RCC 7860 (cell line): ENCODE data around the gene CCNQ.
A peak's percentile ranks its signal among the peaks of the same experiment; 100 is the strongest.
"Not testable (repeated sequence)": the region's sequence is repeated elsewhere in the genome, so short reads cannot be mapped to it uniquely, and the experiment has no call there.

ENCODE experiments used
- DNase-seq: peaks from one replicate; pipeline ENCODE4 v3.0.0-alpha.2; 2015; ENCODE audit warnings: low spot score
- FAIRE-seq: peaks from 2 replicates; lab custom pipeline; 2012; peaks lifted over from hg19 to GRCh38; lab: Jason Lieb, UNC

CCNQ gene

DNA sequence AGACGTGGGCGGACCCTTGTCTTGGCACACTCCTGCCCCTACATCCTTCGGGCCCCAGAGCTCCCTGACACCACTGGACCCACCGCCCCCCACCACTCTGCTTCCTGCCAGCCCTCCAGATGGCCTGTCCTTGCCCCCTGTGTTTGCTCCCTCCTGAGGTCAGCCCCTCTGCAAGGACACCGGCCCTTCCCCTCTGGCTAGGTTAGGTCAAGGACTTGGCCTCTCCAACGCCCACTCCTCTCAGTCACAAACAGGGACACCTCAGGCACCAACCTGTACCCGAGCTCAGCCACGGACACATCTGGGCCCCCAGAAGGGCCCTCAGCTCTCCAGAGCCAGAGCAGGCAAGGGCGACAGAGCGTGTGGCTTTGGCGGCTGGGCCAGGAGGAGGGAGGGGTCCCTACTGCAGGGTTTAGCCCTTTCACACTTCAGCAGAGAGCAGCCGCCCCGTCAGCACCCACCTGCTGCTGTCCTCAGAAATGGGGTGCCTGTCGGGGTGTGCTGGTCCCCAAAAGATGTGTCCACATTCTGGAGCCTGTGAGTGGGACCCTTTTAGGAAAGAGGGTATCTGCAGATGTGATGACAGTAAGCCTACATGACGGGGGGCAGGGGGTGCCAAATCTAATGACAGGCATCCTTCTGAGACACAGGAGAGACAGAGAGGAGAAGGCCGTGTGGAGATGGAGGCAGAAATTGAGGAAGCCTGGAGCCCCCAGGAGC is 24.5 kb upstream of the CCNQ start:
- DNase-seq (no peak), FAIRE-seq (no peak)

DNA sequence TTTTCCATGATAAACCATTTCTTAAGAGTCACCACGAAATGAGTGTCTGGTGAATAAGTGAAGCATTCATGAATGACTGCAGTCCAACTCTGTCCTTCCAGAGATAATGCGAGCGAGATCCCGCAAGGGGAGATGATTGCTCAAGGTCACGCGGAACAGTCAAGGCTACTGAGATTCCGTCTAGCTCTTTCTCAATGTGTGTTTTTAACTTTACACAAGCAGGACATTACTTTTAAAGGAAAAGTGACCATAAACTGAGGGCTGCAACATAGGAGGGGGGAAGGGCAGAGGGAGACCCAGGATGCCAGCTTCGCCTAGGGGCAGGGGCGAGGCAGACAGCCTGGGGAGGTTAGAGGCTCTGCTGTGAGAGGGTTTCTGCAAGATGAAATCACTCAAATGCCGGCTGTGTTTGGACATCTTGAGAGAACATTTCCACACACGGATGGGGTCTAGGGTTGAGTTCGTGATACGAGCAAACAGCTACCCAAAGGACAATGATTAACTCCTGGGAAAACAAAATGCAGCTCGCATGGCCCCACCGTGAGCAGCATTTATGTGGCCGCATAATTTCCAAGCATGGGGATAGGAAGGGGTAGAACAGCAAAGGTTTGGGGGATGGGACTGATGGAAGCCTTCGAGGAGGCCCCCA is 23.8 kb upstream of the CCNQ start:
- no peak for DNase-seq
- FAIRE-seq: no peak

DNA sequence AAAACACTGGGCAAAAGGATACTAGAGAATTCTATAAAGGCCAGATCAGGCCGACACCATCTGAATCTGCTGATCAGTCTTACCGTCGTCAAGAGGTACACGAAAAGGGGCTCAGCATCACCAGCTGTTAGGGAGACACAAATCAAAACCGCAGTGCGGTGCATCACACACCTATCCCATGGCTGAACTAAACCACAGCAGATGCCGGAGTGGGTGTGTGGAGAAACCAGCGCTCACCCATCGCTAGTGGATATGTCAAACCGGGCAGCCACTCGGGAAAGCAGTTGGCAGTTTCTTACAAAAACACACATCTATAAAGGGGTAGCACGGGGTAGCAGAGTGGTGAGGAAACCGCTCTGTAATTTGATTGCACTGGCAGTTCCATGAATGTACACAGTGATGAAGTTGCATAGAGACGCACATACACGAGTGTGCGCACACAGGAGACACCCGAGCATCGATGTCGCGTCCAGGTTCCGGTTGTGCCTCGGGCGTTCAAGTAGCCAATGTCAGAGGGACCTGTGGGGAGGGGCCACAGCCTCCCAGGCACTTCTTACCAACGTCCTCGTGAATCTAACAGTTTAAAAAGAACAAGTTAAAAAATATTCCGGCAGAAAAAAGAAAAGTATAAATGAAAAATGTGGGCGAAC is 23.1 kb upstream of the CCNQ start:
- DNase-seq (no peak), FAIRE-seq (no peak)

DNA sequence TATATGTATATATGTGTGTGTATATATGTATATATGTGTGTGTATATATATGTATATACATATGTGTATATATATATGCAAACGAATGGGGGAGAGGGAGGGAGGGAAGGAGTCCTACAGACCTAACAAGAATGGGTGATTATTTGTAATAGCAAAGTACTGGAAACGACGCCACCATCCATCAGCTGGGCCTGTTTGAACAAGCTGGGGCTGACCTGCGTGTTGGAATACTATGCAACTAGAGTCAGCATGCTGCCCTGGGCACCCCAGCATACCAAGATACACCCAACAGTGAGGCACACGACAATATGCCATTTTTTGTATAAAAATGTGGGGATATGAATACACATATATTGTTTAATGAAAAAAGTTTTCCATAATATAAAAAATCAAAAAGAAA is 21.6 kb upstream of the CCNQ start:
- FAIRE-seq (no peak), DNase-seq (no peak)

DNA sequence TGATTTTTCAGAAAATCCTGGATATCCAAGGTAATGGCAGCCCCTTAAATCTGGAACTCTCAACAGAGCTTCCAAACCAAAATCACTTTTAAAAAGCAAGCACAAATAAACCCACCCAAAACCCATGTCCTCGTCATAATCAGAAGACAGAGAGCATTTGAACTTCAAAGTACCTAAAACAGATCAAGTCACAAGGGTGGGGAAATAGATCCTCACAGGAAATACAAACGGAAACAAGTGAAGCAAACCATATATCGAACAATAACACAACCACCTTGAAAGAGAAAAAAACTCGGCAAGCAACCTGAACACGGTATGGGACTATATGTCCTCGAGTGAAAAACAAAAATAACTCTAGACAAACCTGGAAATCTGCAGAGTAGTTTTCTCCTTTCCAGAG is 15.9 kb upstream of the CCNQ start:
- no peak for DNase-seq
- no peak for FAIRE-seq

DNA sequence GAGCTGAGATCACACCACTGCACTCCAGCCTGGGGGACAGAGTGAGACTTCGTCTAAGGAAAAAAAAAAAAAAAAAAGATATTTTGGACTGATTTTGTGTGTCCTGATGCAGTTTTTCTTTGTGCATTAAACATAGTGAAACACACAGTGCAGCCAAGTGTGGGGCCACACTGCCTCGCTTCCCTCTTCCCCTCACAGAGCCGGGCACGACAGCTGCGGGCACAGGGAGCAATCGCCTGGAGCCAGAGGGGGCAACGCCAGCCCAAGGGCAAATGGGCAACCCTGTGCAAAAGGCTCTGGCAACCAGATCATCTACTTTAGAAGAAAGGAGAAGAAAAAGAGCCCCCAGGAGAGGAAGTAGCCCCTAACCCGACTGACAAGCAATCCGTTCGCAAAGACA is 13.5 kb upstream of the CCNQ start:
- FAIRE-seq (no peak), DNase-seq (no peak)

DNA sequence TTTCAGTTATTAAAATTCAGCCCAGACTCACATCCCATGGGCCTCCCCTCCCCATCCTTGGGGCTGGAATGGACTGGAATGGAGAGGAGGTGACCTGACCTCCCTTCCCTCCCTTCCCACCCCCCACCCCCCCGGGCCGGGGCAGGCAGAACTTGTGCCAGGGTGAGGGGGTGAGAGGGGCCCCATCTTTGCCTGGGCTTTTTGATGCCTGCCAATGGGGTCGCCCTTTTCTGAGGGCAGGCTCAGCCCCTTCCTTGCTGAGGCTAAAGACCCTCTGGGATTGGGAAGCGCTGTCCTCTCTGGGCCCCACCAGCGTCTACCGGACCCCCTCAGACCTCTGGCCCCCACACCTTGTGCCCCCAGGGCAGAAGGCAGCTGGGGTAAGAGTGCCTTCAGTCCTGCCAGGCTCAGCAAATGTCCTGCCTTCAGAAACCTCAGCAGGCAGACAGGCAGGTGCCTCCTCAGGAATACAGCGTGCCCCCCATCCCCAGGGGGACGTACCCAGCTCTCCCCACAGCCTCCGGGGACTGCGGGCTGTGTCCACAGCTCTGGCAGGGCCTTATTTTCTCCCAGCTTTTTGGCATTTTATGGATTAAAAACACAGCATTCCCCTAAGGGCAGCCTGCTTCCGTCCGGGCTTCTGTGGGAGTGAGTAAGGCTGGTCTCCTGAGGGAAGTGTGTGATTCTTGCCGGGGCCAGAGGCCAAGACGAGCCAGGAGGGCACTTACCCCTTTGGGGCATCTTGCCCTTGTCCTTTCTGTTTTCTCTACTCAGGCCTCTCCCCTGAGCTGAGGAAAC is 12.6 kb upstream of the CCNQ start:
- DNase-seq (no peak), FAIRE-seq (no peak)

DNA sequence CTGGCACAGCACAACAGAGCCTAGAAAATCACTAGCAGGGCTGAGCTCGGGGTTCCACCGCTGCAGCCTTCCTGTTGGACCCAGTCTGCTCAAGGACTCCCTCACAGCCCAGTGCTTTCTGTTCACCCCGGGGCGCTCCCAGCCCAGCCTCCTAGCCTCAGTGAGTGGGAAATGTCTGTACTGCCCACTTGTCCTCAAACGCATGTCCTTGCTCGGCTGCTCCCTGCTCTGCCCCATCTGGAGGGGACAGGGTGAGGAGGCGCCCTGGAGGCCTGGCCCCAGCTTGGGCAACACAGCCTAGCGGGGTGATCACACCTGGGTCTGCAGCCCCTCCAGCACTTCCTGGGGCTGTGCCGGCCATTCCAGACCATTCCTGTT is 11.9 kb upstream of the CCNQ start:
- no peak for DNase-seq
- no peak for FAIRE-seq

DNA sequence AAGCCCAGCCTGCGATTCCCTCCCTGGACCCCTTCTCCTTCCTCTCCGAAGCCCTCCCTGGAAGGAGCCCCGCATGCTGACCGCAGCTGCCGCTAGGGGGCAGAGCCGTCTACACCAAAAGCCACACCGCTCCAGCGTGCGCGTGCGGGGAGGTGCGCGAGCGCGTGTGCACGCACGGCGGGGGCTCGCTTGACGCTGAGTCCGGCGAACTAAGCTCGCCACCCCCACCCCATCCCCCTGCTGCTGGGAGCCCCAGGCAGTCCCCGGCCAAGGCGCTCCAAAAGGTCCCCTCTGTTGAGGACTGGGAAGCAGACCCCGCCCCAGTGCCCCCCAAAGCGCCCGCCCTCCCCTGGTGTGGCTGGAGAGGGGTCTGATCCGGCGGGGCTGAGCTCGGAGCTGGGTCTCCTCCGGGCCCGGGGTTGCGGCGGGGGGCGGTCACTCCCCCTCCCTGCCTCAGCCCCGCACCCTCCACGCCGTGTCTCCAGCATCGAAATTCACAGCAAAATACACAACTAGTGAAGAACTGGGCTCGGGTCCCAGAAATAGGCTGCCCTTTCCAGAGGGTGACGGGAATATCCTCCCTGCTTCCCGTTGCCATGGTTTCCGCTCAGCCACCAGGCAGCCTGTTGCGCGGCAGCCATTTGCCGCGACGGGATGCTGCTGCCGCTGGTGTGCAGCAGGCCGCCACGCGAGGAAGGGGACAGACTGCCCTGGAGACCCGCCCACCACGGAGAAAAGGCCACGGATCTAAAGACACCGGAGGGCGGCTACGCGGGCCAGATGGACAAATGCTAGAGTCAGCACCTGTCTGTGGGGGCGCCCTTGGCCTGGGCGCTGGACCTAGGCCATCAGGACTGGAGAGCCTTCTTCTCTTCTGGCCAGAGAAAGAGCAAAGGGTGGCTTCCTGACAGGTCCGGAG is 11.2 kb upstream of the CCNQ start:
- DNase-seq: peak; percentile 15
- FAIRE-seq: no peak

DNA sequence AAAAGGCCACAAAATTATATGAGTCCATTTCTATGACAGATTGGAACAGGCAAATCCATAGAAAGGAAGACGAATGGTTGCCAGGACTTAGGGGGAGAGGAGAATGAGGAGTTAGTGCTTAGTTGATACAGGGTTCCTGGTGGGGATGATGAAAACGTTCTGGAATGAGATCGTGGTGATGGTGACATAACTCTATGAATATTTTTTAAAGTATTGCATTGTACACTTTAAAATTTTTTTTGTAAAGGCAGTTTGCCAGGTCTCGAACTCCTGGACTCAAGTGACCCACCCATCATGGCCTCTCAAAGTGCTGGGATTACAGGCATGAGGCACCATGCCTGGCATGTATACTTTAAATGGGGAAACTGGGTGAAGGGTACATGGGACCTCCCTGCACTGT is 9.9 kb upstream of the CCNQ start:
- no peak for FAIRE-seq

DNA sequence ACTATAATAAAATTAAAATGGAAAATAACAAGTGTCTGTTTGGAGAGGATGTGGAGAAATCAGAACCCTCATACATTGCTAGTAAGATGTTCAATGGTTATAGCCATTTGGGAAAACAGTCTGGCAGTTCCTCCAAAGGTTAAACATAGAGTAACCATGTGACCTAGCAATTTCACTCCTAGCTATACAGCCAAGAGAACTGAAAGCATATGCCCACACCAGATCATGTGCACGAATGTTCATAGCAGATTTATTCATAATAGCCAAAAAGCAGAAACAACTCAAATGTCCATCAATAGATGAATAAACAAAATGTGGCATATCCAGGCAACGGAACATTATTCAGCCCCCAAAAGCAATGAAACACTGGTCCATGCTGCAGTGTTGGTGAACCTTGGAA is 9.4 kb upstream of the CCNQ start:
- FAIRE-seq: no peak
- DNase-seq: no peak

More for the DNA sequence above, 9.9 kb upstream of the CCNQ start:
- DNase-seq: no peak

DNA sequence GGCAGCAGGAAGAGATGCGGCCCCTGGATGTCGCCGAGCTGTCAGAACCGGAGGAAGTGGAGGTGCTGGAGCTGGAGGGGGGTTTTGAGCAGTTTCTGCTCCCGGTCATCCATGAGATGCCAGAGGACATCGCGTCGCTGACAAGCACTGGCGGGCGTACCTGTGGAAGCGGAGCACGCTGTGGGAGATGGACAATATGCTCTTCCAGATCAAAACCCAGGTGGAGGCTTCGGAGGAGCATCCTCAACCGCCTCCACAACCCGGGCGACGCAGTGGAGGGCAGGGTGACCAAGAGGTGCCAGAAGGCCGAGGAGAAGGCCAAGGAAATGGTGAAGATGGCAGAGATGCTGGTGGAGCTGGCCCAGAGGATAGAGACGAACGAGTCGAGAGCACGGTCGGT is 7.6 kb upstream of the CCNQ start:
- DNase-seq (no peak), FAIRE-seq (no peak)

DNA sequence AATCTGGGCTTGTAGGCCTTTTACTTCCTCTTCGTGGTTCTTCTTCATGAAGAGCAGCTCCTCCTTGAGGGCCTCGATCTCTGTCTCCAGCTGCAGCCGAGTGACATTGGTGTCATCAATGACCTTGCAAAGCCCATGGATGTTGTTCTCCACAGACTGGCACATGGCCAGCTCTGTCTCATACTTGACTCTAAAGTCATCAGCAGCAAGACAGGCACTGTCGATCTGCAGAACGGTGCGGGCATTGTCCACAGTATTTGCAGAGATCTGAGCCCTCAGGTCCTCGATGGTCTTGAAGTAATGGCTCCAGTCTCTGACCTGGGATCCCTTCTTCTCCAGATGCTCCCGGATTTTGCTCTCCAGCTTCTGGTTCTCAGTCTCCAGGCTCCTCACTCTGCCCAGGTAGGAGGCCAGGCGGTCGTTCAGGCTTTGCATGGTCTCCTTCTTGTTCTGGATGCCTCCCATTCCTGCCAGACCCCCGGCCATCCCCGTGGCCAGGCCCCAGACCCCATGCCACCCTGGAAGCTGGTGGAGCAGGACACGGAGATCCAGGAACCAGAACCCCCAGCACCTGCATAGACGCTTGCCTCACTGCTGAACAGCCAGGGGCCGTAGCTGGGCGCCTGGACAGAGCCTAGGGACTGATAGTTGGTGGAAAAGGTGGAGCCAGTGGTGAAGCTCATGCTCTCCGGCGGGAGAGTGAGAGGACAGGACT is 5.9 kb upstream of the CCNQ start:
- DNase-seq, FAIRE-seq: not testable (repeated sequence)

DNA sequence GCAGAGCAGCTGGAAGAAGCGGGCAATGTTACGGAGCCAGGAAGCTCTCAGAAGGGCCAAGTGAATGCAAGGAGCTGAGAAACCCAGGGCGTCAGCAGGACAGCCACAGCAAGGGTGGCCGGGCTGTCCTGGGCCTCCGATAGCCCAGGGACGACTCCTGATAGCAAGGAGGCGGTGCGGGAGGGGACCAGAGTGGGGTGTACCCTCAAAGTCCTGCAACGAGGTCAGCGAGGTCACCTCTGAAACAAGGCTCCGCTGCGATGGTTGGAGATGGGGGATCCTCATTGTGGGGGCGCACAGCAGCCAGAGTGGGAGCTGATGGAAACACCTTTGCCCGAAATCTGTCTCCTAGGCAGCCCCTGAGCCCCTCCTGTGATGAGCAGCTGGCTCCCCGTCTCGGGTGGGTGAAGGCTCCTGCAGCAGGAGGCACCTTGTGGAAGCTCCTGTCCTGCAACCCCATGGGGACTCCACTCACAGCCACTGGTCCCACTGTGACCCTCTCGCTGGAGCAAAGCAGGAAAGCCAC is 4.3 kb upstream of the CCNQ start:
- DNase-seq (no peak), FAIRE-seq (no peak)

DNA sequence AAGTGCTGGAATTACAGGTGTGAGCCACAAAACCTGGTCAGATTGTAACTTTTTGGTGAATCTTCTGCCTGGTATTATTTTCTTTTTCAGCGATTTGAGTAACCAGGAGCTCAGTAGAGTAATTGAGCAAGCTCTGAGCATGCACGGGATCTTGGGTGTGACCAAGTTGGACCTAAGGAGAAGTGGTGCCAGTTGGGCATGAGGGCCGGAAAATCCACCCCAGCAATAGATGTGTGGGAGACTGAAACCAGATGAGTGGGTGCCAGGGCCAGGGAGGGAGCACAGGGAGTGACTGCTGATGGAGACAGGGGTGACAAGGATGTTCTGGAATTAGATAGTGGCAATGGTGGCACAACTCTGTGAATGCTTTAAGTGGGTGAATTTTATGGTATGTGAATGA is 3.7 kb upstream of the CCNQ start:
- DNase-seq: no peak
- no peak for FAIRE-seq

DNA sequence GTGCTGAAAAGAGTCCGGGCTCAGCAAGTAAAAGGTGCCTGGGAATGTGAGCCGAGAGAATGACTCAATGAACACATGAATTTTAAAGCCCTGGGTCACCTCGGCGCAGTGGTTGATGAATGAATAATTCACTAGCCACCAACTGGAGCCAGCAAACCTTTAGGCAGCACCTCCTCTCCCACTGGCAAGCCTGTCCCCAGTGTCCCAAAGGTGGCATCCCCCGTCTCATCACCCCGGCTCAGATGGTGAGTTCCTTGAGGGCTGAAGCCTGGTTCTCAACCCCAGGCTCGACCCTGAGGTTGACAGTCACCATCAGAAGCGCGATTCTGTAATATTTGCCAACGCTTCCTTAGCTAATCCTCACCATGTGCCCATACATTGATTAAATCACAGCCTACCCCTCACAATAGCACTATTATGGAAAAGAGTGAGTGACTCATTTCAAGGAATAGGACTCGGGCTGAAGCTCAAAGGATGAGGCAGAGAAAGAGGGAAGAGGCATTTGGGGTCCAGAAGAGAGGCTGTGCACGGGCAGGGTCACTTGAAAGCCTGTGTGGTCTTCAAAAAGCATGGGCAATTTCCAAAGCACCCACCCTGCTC is 2.7 kb upstream of the CCNQ start:
- FAIRE-seq (no peak), DNase-seq (no peak)

DNA sequence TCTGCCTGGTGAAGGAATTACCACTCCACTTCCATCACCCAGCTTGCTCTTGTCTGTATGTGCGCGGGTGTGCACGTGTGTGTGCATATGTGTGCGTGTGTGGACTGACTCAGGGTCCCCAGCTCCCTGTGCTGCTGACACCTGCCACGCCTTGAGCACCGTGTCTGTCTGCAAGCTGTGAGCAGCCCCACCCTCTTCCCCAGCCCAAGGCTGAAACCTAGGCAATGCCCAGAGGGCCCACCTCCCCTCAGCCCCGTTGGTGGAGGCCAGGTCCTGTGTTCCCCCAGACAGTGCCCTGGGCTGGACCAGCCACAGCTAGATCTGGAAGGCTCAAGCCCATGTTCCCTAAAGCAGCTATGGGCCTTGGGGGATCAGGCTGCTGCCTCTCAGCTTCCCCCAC is 2.0 kb upstream of the CCNQ start:
- FAIRE-seq (no peak), DNase-seq (no peak)

DNA sequence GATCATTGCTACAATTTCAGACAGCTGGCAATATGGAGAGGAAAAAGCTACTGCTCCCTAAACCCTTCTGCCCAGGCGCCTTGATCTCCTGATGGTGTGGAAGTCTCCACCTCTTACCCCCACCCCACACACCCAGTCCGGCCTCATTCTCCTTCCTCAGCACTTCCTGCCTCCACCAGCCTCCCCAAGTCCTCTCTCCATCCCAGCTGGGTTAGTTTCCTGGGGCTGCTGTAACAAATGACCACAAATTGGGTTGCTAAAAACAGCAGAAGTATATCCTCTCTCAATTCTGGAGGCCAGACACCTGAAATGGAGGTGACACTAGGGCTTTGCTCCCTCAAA is 1.1 kb upstream of the CCNQ start:
- DNase-seq: no peak
- no peak for FAIRE-seq
